Pulmonary artery endothelial cell (primary cell): Measurements from ENCODE around the gene DIO2. TPM values are rescaled to one million over a fixed set of nuclear protein-coding genes. Genes with fewer than 3 reads are reported as not detected.

Source experiments
- DNase-seq: peaks from one replicate; pipeline ENCODE4 v3.0.0-alpha.2; 2011; ENCODE audit warnings: low read depth, low spot score
- total RNA-seq: library from RNA; depleted of rRNA; stranded (reverse); fragments of >200 nt; gene quantifications from 2 replicates; pipeline ENCODE4 v1.2.3, GENCODE V29; 2014

The DIO2 gene
- total RNA-seq, 1 donor from 2014 or later, result 0.13 TPM

GRCh38 chr14:80172375-80173051 is 38.8 kb downstream of the DIO2 start:
- no peak for DNase-seq

- DNase-seq, result no peak
These were observed 43.4 kb downstream of the DIO2 start for GRCh38 chr14:80167793-80168448.

- DNase-seq, result no peak
These were observed 46.1 kb downstream of the DIO2 start for GRCh38 chr14:80164991-80165721.

GRCh38 chr14:80152763-80153162 is 58.5 kb downstream of the DIO2 start:
- DNase-seq, result no peak

- no peak for DNase-seq
These were observed 59.1 kb downstream of the DIO2 start for GRCh38 chr14:80152166-80152565.

GRCh38 chr14:80150301-80150700 is 61.0 kb downstream of the DIO2 start:
- no peak for DNase-seq
